ENCODE measurements around the gene IFNGR2. TPM values are rescaled to one million over a fixed set of nuclear protein-coding genes. Genes with fewer than 3 reads are reported as not detected.

IFNGR2 gene
- total and polyA plus RNA-seq, 2 of the 13 experiments (the other 11 are each of a cell fraction or from before 2014, with no cell fraction given) = 61.3 to 117 TPM

DNA sequence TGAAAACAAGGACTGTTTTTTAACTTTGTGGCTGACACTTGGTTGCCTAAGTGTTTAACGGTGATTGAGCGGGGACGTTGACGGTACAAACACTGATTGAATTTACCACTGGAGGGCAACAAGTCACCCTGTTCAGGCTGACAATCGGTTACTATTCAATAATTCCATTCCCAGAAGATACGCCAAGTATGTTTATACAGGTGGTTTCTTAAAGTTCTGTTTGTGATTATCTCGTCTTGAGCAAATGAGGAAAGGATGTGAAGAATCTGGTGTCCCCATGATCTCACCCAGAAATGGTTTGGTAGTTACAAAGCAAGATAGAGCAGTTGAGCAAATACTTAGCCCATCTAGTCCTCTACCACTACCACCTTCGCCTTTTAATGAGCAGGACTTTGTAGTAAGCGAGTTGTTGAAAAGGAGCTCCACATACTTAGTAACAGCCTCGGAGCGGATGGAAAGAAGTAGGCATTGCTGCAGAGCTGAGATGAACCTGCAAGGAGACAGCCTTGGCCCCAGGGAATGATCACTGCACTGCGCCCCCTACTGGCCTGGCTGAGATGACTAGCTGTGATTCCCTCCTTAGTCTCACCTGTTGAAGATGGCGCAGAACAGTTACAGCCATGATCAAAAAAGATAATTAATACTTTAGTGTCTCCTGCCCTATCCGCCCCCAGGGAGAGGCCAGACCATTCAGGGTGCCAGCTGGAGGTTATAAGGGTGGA, 42.2 kb upstream of the IFNGR2 start:
- 48% methylated on average over 14 of the region's 14 CpGs for WGBS (ENCODE audit: low lambda C conversion rate)
- TF ChIP-seq ZFYVE20 (CRISPR knock-in tag; IDR thresholded peaks at IDR 0.05; ENCODE audit: borderline replicate concordance, low read depth) (no peak), KDM2A (CRISPR knock-in tag; IDR thresholded peaks at IDR 0.05; ENCODE audit: borderline replicate concordance, low read depth) (peak; percentile 53; the same call in 1 of the 2 replicates), REL (CRISPR knock-in tag; conservative IDR thresholded peaks at IDR 0.05) (no peak), ZNF232 (CRISPR knock-in tag; IDR thresholded peaks at IDR 0.05; ENCODE audit: borderline replicate concordance) (0 out of 2 replicates have a peak, but pooled peaks have one; percentile 49), ZNF781 (CRISPR knock-in tag; IDR thresholded peaks at IDR 0.05; ENCODE audit: borderline replicate concordance, not compliant biosample characterization) (no peak), ZKSCAN8 (CRISPR knock-in tag; IDR thresholded peaks at IDR 0.05; ENCODE audit: borderline replicate concordance) (no peak), YEATS4 (CRISPR knock-in tag; IDR thresholded peaks at IDR 0.05; ENCODE audit: borderline replicate concordance) (0 out of 2 replicates have a peak, but pooled peaks have one; percentile 42), NBN (conservative IDR thresholded peaks at IDR 0.05) (no peak), ZNF737 (CRISPR knock-in tag; IDR thresholded peaks at IDR 0.05; ENCODE audit: borderline replicate concordance) (no peak), ZNF101 (CRISPR knock-in tag; IDR thresholded peaks at IDR 0.05; ENCODE audit: borderline replicate concordance, low read depth) (no peak), ZNF883 (CRISPR knock-in tag; IDR thresholded peaks at IDR 0.05; ENCODE audit: not compliant biosample characterization) (no peak), RXRB (CRISPR knock-in tag; IDR thresholded peaks at IDR 0.05; ENCODE audit: borderline replicate concordance) (no peak), ZIK1 (CRISPR knock-in tag; IDR thresholded peaks at IDR 0.05; ENCODE audit: borderline replicate concordance, low read depth) (0 out of 2 replicates have a peak, but pooled peaks have one; percentile 39), EHMT2 (IDR thresholded peaks at IDR 0.05; ENCODE audit: borderline replicate concordance, low read depth, low read length) (no peak)
- TF ChIP-seq, protein P1, sequence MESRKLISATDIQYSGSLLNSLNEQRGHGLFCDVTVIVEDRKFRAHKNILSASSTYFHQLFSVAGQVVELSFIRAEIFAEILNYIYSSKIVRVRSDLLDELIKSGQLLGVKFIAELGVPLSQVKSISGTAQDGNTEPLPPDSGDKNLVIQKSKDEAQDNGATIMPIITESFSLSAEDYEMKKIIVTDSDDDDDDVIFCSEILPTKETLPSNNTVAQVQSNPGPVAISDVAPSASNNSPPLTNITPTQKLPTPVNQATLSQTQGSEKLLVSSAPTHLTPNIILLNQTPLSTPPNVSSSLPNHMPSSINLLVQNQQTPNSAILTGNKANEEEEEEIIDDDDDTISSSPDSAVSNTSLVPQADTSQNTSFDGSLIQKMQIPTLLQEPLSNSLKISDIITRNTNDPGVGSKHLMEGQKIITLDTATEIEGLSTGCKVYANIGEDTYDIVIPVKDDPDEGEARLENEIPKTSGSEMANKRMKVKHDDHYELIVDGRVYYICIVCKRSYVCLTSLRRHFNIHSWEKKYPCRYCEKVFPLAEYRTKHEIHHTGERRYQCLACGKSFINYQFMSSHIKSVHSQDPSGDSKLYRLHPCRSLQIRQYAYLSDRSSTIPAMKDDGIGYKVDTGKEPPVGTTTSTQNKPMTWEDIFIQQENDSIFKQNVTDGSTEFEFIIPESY (CRISPR knock-in tag; IDR thresholded peaks at IDR 0.05) = peak; percentile 65; the same call in 1 of the 2 replicates
- TF ChIP-seq, protein P2, sequence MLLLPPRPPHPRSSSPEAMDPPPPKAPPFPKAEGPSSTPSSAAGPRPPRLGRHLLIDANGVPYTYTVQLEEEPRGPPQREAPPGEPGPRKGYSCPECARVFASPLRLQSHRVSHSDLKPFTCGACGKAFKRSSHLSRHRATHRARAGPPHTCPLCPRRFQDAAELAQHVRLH (CRISPR knock-in tag; IDR thresholded peaks at IDR 0.05; ENCODE audit: borderline replicate concordance, low read depth) = no peak
- TF ChIP-seq, protein P3, sequence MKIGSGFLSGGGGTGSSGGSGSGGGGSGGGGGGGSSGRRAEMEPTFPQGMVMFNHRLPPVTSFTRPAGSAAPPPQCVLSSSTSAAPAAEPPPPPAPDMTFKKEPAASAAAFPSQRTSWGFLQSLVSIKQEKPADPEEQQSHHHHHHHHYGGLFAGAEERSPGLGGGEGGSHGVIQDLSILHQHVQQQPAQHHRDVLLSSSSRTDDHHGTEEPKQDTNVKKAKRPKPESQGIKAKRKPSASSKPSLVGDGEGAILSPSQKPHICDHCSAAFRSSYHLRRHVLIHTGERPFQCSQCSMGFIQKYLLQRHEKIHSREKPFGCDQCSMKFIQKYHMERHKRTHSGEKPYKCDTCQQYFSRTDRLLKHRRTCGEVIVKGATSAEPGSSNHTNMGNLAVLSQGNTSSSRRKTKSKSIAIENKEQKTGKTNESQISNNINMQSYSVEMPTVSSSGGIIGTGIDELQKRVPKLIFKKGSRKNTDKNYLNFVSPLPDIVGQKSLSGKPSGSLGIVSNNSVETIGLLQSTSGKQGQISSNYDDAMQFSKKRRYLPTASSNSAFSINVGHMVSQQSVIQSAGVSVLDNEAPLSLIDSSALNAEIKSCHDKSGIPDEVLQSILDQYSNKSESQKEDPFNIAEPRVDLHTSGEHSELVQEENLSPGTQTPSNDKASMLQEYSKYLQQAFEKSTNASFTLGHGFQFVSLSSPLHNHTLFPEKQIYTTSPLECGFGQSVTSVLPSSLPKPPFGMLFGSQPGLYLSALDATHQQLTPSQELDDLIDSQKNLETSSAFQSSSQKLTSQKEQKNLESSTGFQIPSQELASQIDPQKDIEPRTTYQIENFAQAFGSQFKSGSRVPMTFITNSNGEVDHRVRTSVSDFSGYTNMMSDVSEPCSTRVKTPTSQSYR (CRISPR knock-in tag; IDR thresholded peaks at IDR 0.05; ENCODE audit: borderline replicate concordance) = no peak

More for the DNA sequence above, 42.2 kb upstream of the IFNGR2 start:
- DNase-seq (ENCODE audit: low spot score) (peak; percentile 50), ATAC-seq (peak; percentile 96), FAIRE-seq (peak; percentile 90)
- Histone ChIP-seq H3K9ac (ENCODE audit: insufficient read depth, low read depth, low read length) (0 out of 2 replicates have a peak overlapping the region, but pooled peaks have one; percentile 18), H3K79me2 (ENCODE audit: insufficient read depth, low read length) (no peaks in the 10 kb centered on the region), H4K20me1 (ENCODE audit: insufficient read depth, low read length) (no peaks in the 10 kb centered on the region), H2AFZ (ENCODE audit: low read length) (no peak overlapping the region), H3K4me3 (replicated peaks in 1 of 3; ENCODE audit: insufficient read depth in 1 of 3, low read depth in 2 of 3, low read length in 3 of 3) (peak overlapping the region; percentile 27 to 41 (median 40); a peak in 2 of 6 replicates), H3K4me2 (ENCODE audit: low read depth, low read length) (peak overlapping the region; percentile 74), H3K36me3 (replicated peaks in 1 of 2; ENCODE audit: control insufficient read depth in 1 of 2, insufficient read depth in 2 of 2, low read length in 2 of 2) (peaks cover 1 to 2% of the 10 kb centered on the region in 2 experiments; a peak in 1 of 5 replicates), H3K9me3 (ENCODE audit: low read length) (no peaks in the 10 kb centered on the region), H3K27me3 (ENCODE audit: control insufficient read depth in 1 of 2, insufficient read depth in 2 of 2, low read length in 2 of 2) (no peaks in the 10 kb centered on the region), H3K27ac (ENCODE audit: extremely low read length, insufficient read depth, low read length) (no peak overlapping the region), H3K4me1 (ENCODE audit: insufficient read depth, low read length) (peaks cover 38% of the 10 kb centered on the region)
- in situ Hi-C loops (cut with HindIII; ENCODE audit: extremely low pct_ligation_motif_present, low pct_unique_long_range_greater_than_20kb) (loop anchor here (5.0 kb wide), 1 partner anchor 164 kb away; no protein-coding TSS in a partner anchor), intact Hi-C loops (cut with micrococcal nuclease; ENCODE audit: unreplicated experiment) (loop anchor here (1.0 to 5.0 kb wide), 2 partner anchors 41 to 84 kb away; partner anchors contain the start of gene IFNGR2)
- ChIA-PET POLR2A (interaction anchor here (1.0 to 1.5 kb wide), 5 partner anchors 36 to 157 kb away, joined by 3 to 8 read pairs (median 5); partner anchors contain the start of gene IFNAR1), CTCF (ENCODE audit: low intra/inter-chr PET ratio, low total read pairs) (interaction anchor here (2.0 to 3.0 kb wide), 2 partner anchors 85 to 161 kb away, joined by 7 to 22 read pairs; no protein-coding TSS in a partner anchor)
- BruUV-seq (replicated peaks) = no TSS peak

Data from HepG2 (cell line).